Activated T-cell treated with anti-CD3 and anti-CD28 coated beads, Interleukin-2, amount 50 U/mL, for 24 hours (primary cell): Measurements from ENCODE around the gene INAVA.
A peak's percentile ranks its signal among the peaks of the same experiment; 100 is the strongest.
"Not testable (repeated sequence)": the region's sequence is repeated elsewhere in the genome, so short reads cannot be mapped to it uniquely, and the experiment has no call there.

Experiments used
- DNase-seq: peaks from one replicate; pipeline ENCODE4 v3.0.0-alpha.2; 2020
- H3K27ac Mint-ChIP-seq: 2 replicates; pipeline ENCODE4 v1.8.0; 2020; ENCODE audit warnings: mild to moderate bottlenecking, mixed read lengths
- H3K27me3 Mint-ChIP-seq: 2 replicates; pipeline ENCODE4 v1.8.0; 2020; ENCODE audit warnings: mixed read lengths
- H3K36me3 Mint-ChIP-seq: 2 replicates; pipeline ENCODE4 v1.8.0; 2020; ENCODE audit warnings: low read depth, mixed read lengths
- H3K4me1 Mint-ChIP-seq: 2 replicates; pipeline ENCODE4 v1.8.0; 2020; ENCODE audit warnings: low read depth, mixed read lengths
- H3K4me3 Mint-ChIP-seq: 2 replicates; pipeline ENCODE4 v1.8.0; 2020; ENCODE audit warnings: mild to moderate bottlenecking, moderate library complexity, mixed read lengths
- H3K9me3 Mint-ChIP-seq: 2 replicates; pipeline ENCODE4 v1.8.0; 2020; ENCODE audit warnings: mixed read lengths

Gene INAVA

DNA sequence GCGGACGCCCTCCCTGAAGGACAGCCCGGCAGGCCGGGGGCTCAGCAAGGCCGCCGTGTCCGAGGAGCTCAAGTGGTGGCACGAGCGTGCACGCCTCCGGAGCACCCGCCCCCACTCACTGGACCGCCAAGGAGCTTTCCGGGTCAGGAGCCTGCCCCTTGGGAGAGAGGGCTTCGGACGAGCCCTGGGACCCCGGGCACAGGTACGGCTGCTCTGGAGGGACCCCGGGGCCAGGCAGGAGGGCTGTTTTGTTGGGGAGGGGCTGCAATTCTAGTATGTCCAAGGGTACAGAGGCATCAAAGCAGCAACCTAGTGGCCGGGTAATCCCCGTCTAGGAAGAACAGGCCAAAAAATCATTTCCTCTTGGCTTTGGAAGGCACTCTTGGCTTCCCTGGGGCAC lies 17.2 kb downstream of the INAVA start:
- not testable (repeated sequence) for H3K27ac Mint-ChIP-seq, H3K4me3 Mint-ChIP-seq, H3K36me3 Mint-ChIP-seq, DNase-seq, H3K4me1 Mint-ChIP-seq, H3K9me3 Mint-ChIP-seq
- peaks cover 42% of the 10 kb centered on the region for H3K27me3 Mint-ChIP-seq

GRCh38 chr1:200912737-200913407 lies 18.2 kb downstream of the INAVA start:
- Mint-ChIP-seq H3K27me3 (peaks cover 36% of the 10 kb centered on the region), H3K4me3 (no peak overlapping the region), H3K9me3 (no peaks in the 10 kb centered on the region), H3K4me1 (peaks cover under 1% of the 10 kb centered on the region), H3K36me3 (no peaks in the 10 kb centered on the region), H3K27ac (no peak overlapping the region)
- DNase-seq = no peak

DNA sequence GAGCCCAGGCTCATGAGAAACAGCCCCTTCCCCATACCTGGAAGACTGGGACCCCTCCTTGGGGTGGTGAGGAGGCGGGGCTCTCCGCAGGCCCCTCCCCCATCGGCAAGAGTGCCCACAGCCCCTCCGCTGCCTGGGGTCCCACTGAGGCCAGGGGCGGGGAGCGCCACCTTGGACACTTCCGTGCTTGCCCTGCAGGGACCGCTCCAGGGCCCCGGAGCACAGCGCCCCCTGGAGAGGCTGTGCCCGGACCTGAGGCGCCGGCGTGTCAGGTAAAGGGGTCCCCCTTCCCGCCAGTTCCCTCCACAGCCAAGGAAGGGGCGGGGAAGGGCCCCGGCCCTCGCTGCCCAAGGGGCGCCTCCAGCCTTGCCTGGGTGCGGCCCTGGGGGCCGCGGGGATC lies 21.5 kb downstream of the INAVA start:
- Mint-ChIP-seq H3K36me3 (no peaks in the 10 kb centered on the region), H3K4me1 (no peaks in the 10 kb centered on the region), H3K9me3 (no peaks in the 10 kb centered on the region), H3K4me3 (no peak overlapping the region), H3K27me3 (peaks cover 21% of the 10 kb centered on the region), H3K27ac (no peak overlapping the region)
- no peak for DNase-seq

GRCh38 chr1:200916681-200917080 lies 22.0 kb downstream of the INAVA start:
- Mint-ChIP-seq H3K36me3 (no peaks in the 10 kb centered on the region), H3K9me3 (no peaks in the 10 kb centered on the region), H3K27me3 (peaks cover 24% of the 10 kb centered on the region), H3K27ac (no peak overlapping the region), H3K4me1 (no peaks in the 10 kb centered on the region), H3K4me3 (no peak overlapping the region)
- no peak for DNase-seq

- H3K27ac Mint-ChIP-seq = no peak overlapping the region
- H3K36me3 Mint-ChIP-seq = no peaks in the 10 kb centered on the region
- peaks cover 29% of the 10 kb centered on the region for H3K27me3 Mint-ChIP-seq
- H3K9me3 Mint-ChIP-seq = no peaks in the 10 kb centered on the region
- DNase-seq = peak; percentile 28
- H3K4me3 Mint-ChIP-seq = no peak overlapping the region
- no peaks in the 10 kb centered on the region for H3K4me1 Mint-ChIP-seq
Measured at GRCh38 chr1:200917291-200917817, 22.7 kb downstream of the INAVA start.

- H3K9me3 Mint-ChIP-seq = no peaks in the 10 kb centered on the region
- peaks cover 30% of the 10 kb centered on the region for H3K27me3 Mint-ChIP-seq
- peak; percentile 9 for DNase-seq
- H3K27ac Mint-ChIP-seq = no peak overlapping the region
- no peaks in the 10 kb centered on the region for H3K4me1 Mint-ChIP-seq
- no peak overlapping the region for H3K4me3 Mint-ChIP-seq
- no peaks in the 10 kb centered on the region for H3K36me3 Mint-ChIP-seq
Measured at GRCh38 chr1:200918006-200918405, 23.3 kb downstream of the INAVA start.

- no peaks in the 10 kb centered on the region for H3K4me1 Mint-ChIP-seq
- peaks cover 32% of the 10 kb centered on the region for H3K27me3 Mint-ChIP-seq
- H3K9me3 Mint-ChIP-seq = no peaks in the 10 kb centered on the region
- peak; percentile 22 for DNase-seq
- no peak overlapping the region for H3K4me3 Mint-ChIP-seq
- H3K36me3 Mint-ChIP-seq = no peaks in the 10 kb centered on the region
- H3K27ac Mint-ChIP-seq = no peak overlapping the region
Measured at GRCh38 chr1:200919386-200919785, 24.7 kb downstream of the INAVA start.

DNA sequence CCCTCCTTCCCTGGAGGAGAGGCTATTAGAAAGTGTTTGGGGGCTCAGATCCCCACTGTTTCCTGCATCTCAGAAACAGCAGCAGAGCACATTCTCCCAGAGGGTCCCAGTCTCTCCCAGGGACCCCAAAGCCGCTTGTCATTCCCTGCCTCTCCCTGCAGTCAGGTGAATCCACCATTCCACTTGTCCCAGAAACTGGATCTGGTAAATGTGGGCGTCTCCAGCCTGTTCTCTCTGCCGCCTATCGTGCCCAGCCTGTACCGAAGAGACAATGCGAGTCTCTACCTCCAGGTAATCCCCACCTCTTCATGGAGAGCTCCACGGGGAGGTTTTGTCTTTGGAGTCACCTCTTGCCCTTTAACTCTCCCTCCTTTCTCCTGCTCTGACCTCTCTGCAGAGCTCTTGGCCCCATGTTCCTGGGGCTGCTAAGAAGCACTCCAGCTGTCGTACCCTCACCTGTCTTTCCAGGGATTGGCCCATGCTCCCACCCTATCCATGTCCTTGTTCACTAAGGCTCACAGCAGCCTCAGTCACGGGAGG lies 26.9 kb downstream of the INAVA start:
- Mint-ChIP-seq H3K9me3 (no peaks in the 10 kb centered on the region), H3K27ac (no peak overlapping the region), H3K36me3 (no peaks in the 10 kb centered on the region), H3K4me3 (no peak overlapping the region), H3K27me3 (peaks cover 31% of the 10 kb centered on the region), H3K4me1 (peaks cover 9% of the 10 kb centered on the region)
- peak; percentile 23 for DNase-seq

DNA sequence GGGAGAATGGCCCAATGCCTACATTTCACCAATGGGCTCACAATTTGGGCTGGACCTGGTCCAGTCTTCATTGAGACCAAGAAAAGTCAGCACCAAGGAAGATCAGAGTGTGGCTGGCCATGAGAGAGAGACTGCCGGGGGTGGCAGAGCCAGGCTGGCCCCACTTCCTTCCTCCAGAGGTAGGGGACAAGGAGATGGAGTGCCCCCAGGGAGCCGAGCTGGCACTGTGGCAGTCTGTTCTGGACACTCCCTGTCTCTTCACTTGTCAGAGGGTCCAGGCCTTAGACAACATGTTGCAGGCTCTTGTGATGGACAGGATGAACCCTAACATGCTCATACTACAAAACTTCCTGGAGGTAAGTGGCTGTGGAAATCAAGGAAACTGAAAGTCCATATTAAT lies 27.7 kb downstream of the INAVA start:
- H3K27me3 Mint-ChIP-seq = peaks cover 34% of the 10 kb centered on the region
- peak; percentile 25 for DNase-seq
- no peak overlapping the region for H3K27ac Mint-ChIP-seq
- H3K4me1 Mint-ChIP-seq = peaks cover 9% of the 10 kb centered on the region
- no peak overlapping the region for H3K4me3 Mint-ChIP-seq
- H3K36me3 Mint-ChIP-seq = no peaks in the 10 kb centered on the region
- no peaks in the 10 kb centered on the region for H3K9me3 Mint-ChIP-seq

- peaks cover 42% of the 10 kb centered on the region for H3K27me3 Mint-ChIP-seq
- no peaks in the 10 kb centered on the region for H3K9me3 Mint-ChIP-seq
- H3K36me3 Mint-ChIP-seq = no peaks in the 10 kb centered on the region
- H3K4me3 Mint-ChIP-seq = no peak overlapping the region
- peaks cover 9% of the 10 kb centered on the region for H3K4me1 Mint-ChIP-seq
- H3K27ac Mint-ChIP-seq = no peak overlapping the region
- DNase-seq = no peak
Measured at GRCh38 chr1:200923601-200924000, 28.9 kb downstream of the INAVA start.

DNA sequence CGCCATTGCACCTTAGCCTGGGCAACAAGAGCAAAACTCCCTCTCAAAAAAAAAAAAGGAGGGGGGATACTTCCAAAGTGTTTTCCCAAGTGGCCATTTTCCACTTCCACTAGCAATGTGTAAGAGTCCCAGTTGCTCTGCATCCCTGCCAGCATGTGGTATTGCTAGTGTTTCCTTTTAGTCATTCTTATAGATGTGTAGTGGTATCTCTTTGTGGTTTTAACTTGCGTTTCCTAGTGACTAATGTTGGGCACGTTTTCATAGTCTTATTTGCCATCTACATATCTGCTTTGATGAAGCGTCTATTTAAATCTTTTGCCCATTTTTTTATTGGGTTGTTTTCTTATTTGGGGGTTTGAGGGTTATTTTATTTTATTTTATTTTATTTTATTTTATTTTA lies 31.1 kb downstream of the INAVA start:
- DNase-seq = peak; percentile 30
- peaks cover 9% of the 10 kb centered on the region for H3K4me1 Mint-ChIP-seq
- peaks cover 44% of the 10 kb centered on the region for H3K27me3 Mint-ChIP-seq
- H3K4me3 Mint-ChIP-seq = no peak overlapping the region
- H3K27ac Mint-ChIP-seq = no peak overlapping the region
- no peaks in the 10 kb centered on the region for H3K36me3 Mint-ChIP-seq
- H3K9me3 Mint-ChIP-seq = peaks cover under 1% of the 10 kb centered on the region

GRCh38 chr1:200929530-200930278 lies 35.0 kb downstream of the INAVA start:
- DNase-seq = no peak
- Mint-ChIP-seq H3K36me3 (no peaks in the 10 kb centered on the region), H3K9me3 (peaks cover 6% of the 10 kb centered on the region), H3K4me3 (no peak overlapping the region), H3K27me3 (peaks cover 28% of the 10 kb centered on the region), H3K4me1 (peaks cover 9% of the 10 kb centered on the region), H3K27ac (no peak overlapping the region)

- H3K27me3 Mint-ChIP-seq = peaks cover 28% of the 10 kb centered on the region
- not testable (repeated sequence) for H3K4me1 Mint-ChIP-seq
Measured at GRCh38 chr1:200930285-200930684, 35.6 kb downstream of the INAVA start.

GRCh38 chr1:200931776-200932175 lies 37.1 kb downstream of the INAVA start:
- peaks cover 28% of the 10 kb centered on the region for H3K27me3 Mint-ChIP-seq
- peaks cover 6% of the 10 kb centered on the region for H3K9me3 Mint-ChIP-seq
- DNase-seq = no peak
- no peaks in the 10 kb centered on the region for H3K36me3 Mint-ChIP-seq
- no peaks in the 10 kb centered on the region for H3K4me1 Mint-ChIP-seq
- H3K27ac Mint-ChIP-seq = no peak overlapping the region
- no peak overlapping the region for H3K4me3 Mint-ChIP-seq

More at GRCh38 chr1:200930285-200930684, 35.6 kb downstream of the INAVA start:
- DNase-seq, H3K27ac Mint-ChIP-seq, H3K4me3 Mint-ChIP-seq, H3K36me3 Mint-ChIP-seq, H3K9me3 Mint-ChIP-seq: not testable (repeated sequence)

- H3K27ac Mint-ChIP-seq = no peak overlapping the region
- H3K4me3 Mint-ChIP-seq = no peak overlapping the region
- H3K27me3 Mint-ChIP-seq = peaks cover 7% of the 10 kb centered on the region
Measured at GRCh38 chr1:200934676-200935245, 40.1 kb downstream of the INAVA start.

More at GRCh38 chr1:200934676-200935245, 40.1 kb downstream of the INAVA start:
- H3K36me3 Mint-ChIP-seq = no peaks in the 10 kb centered on the region
- peaks cover 3% of the 10 kb centered on the region for H3K4me1 Mint-ChIP-seq
- peaks cover 6% of the 10 kb centered on the region for H3K9me3 Mint-ChIP-seq
- no peak for DNase-seq
